ENCODE measurements around the gene ITPK1. TPM values are rescaled to one million over a fixed set of nuclear protein-coding genes. Genes with fewer than 3 reads are reported as not detected.

Gene ITPK1
- total and polyA plus RNA-seq, 10 of the 15 experiments (the other 5 are each of a cell fraction or from before 2014, with no cell fraction given), result 1.3 to 73.2 (median 27.0) TPM

DNA sequence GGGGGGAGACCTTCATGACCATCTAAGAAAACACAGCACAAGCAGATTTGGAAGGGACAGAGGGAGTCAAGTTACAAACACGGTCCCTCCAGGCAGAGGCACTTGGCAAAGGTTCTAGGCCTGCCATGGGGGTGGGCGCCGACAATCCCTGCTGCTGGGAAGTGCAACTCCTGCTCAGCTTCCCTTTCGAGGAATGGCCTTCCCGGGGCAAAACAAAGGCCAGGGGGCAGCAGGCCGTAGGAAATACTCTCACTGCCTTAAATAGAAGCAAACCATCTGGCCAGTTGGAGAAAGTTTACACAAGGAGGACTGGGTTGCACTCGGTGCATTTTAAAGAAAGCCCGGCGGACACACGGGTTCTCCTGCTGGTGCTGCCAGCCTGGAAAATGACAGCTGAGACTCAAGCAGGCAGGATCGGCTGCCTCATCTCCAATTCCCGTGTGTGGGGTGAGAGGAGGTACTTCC lies 65.8 kb downstream of the ITPK1 start:
- no peak for DNase-seq (ENCODE audit: low read depth, low spot score)
- intact Hi-C loops (cut with micrococcal nuclease; ENCODE audit: unreplicated experiment), result no loop called here
- ChIA-PET SMC1A (ENCODE audit: uncharacterized antibody, unreplicated experiment) (no interaction called here), POLR2A (no interaction called here), RAD21 (ENCODE audit: unreplicated experiment) (no interaction called here), CTCF (no interaction called here)
- H3K4me3 ChIP-seq, result no peak overlapping the region
- FAIRE-seq, result no peak
- no peaks in the 10 kb centered on the region for H3K9me3 ChIP-seq (replicated peaks; ENCODE audit: control insufficient read depth, insufficient read depth, low read length)
- WGBS (ENCODE audit: insufficient coverage, insufficient replicate concordance, low lambda C conversion rate, missing lambda C conversion rate), result 92% methylated on average over 12 of the region's 12 CpGs
- no peaks in the 10 kb centered on the region for H3K79me2 ChIP-seq (ENCODE audit: control insufficient read depth, insufficient read depth, low read length)
- H3K4me2 ChIP-seq (ENCODE audit: control insufficient read depth, insufficient read depth), result no peak overlapping the region
- no peak overlapping the region for H2AFZ ChIP-seq (ENCODE audit: control insufficient read depth, low read depth, low read length)
- in situ Hi-C loops (cut with MboI), result no loop called here
- peaks cover 6% of the 10 kb centered on the region for H3K4me1 ChIP-seq (ENCODE audit: control insufficient read depth, insufficient read depth, low read length)
- no peaks in the 10 kb centered on the region for H4K20me1 ChIP-seq (ENCODE audit: control insufficient read depth, insufficient read depth)
- no peak for TF ChIP-seq MTA2 (IDR thresholded peaks at IDR 0.05; ENCODE audit: low read depth)
- TF ChIP-seq IKZF1 (conservative IDR thresholded peaks at IDR 0.05), result no peak
- TF ChIP-seq BHLHE40 (IDR thresholded peaks at IDR 0.05; ENCODE audit: borderline replicate concordance in 1 of 2, low read depth in 2 of 2, low read length in 1 of 2), result no peak
- no peak for TF ChIP-seq ZNF24 (IDR thresholded peaks at IDR 0.05)
- TF ChIP-seq, protein P1, sequence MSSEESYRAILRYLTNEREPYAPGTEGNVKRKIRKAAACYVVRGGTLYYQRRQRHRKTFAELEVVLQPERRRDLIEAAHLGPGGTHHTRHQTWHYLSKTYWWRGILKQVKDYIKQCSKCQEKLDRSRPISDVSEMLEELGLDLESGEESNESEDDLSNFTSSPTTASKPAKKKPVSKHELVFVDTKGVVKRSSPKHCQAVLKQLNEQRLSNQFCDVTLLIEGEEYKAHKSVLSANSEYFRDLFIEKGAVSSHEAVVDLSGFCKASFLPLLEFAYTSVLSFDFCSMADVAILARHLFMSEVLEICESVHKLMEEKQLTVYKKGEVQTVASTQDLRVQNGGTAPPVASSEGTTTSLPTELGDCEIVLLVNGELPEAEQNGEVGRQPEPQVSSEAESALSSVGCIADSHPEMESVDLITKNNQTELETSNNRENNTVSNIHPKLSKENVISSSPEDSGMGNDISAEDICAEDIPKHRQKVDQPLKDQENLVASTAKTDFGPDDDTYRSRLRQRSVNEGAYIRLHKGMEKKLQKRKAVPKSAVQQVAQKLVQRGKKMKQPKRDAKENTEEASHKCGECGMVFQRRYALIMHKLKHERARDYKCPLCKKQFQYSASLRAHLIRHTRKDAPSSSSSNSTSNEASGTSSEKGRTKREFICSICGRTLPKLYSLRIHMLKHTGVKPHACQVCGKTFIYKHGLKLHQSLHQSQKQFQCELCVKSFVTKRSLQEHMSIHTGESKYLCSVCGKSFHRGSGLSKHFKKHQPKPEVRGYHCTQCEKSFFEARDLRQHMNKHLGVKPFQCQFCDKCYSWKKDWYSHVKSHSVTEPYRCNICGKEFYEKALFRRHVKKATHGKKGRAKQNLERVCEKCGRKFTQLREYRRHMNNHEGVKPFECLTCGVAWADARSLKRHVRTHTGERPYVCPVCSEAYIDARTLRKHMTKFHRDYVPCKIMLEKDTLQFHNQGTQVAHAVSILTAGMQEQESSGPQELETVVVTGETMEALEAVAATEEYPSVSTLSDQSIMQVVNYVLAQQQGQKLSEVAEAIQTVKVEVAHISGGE (CRISPR knock-in tag; IDR thresholded peaks at IDR 0.05), result no peak
- peaks cover 0 to 11% of the 10 kb centered on the region in 2 experiments; a peak in 2 of 4 replicates for H3K36me3 ChIP-seq (ENCODE audit: control insufficient read depth in 2 of 2, insufficient read depth in 2 of 2, low read length in 1 of 2)
- no peak overlapping the region for H3K9ac ChIP-seq (ENCODE audit: control insufficient read depth, insufficient read depth, low read length)
- BruUV-seq (replicated peaks), result no TSS peak
- H3K27ac ChIP-seq (ENCODE audit: control insufficient read depth, insufficient read depth), result no peak overlapping the region
- no peak for ATAC-seq
- H3K27me3 ChIP-seq (replicated peaks in 1 of 2; ENCODE audit: control insufficient read depth in 2 of 2, insufficient read depth in 2 of 2, low read length in 1 of 2), result no peaks in the 10 kb centered on the region

Data from GM12878 (cell line).